Activated naive CD8-positive, alpha-beta T cell treated with anti-CD3 and anti-CD28 coated beads for 36 hours (primary cell): ENCODE results near the gene PPARA. TPM values are rescaled to one million over a fixed set of nuclear protein-coding genes. Genes with fewer than 3 reads are reported as not detected.

Experiments used
- total RNA-seq, 2 experiments: library from RNA; stranded (reverse); gene quantifications; one replicate each; pipeline ENCODE4 v1.2.3, GENCODE V29; 2021

The PPARA gene
- total RNA-seq, 2 experiments from 2014 or later, result 6.0 to 6.4 TPM

Other genes with a start within 250 kb of the PPARA start
- gene WNT7B, start 173.4 kb upstream of the PPARA start, total RNA-seq, result not detected
- gene CDPF1, start 99.8 kb downstream of the PPARA start, total RNA-seq, result 10 to 100 TPM in 1 of 2 experiments, 1 to 10 TPM in 1; 8.4 to 10.7 TPM
- not detected for gene PKDREJ, start 112.8 kb downstream of the PPARA start, total RNA-seq
- gene TTC38, start 117.5 kb downstream of the PPARA start, total RNA-seq, result 1 to 10 TPM; 6.6 to 7.9 TPM
- 10 to 100 TPM; 37.3 to 42.0 TPM for gene GTSE1, start 146.3 kb downstream of the PPARA start, total RNA-seq
- 10 to 100 TPM; 60.2 to 70.0 TPM for gene TRMU, start 185.2 kb downstream of the PPARA start, total RNA-seq